ENCODE measurements around the gene RBBP7. TPM values are rescaled to one million over a fixed set of nuclear protein-coding genes. Genes with fewer than 3 reads are reported as not detected.

RBBP7 gene
- total and polyA plus RNA-seq, 10 of the 15 experiments (the other 5 are each of a cell fraction or from before 2014, with no cell fraction given), result 95.3 to 277 (median 194) TPM

DNA sequence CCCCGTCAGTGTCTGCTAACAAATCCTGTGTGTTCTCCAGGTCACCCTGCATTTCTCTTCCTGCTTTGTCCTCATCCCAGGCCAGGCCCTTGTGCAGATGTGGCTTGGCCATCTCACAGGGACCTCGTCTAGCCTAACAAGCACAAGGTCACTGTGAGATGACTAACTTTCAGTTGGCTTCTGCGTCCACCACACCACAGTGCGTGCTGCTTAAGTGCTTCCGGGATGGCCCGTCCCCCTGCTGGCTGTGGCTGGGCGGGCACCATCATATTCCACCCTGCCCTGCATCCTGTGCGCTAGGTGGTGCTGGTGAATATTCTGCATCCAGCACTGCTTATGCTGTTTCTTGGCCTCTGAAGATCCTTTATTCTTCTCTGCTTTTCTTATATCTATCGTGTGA, 33.8 kb downstream of the RBBP7 start:
- no peaks in the 10 kb centered on the region for H3K79me2 ChIP-seq (ENCODE audit: control insufficient read depth, insufficient read depth, low read length)
- TF ChIP-seq POLR2A (IDR thresholded peaks at IDR 0.05; ENCODE audit: low read depth, low read length), result peak; percentile 39; the same call in 1 of the 2 replicates
- TF ChIP-seq, protein P1, sequence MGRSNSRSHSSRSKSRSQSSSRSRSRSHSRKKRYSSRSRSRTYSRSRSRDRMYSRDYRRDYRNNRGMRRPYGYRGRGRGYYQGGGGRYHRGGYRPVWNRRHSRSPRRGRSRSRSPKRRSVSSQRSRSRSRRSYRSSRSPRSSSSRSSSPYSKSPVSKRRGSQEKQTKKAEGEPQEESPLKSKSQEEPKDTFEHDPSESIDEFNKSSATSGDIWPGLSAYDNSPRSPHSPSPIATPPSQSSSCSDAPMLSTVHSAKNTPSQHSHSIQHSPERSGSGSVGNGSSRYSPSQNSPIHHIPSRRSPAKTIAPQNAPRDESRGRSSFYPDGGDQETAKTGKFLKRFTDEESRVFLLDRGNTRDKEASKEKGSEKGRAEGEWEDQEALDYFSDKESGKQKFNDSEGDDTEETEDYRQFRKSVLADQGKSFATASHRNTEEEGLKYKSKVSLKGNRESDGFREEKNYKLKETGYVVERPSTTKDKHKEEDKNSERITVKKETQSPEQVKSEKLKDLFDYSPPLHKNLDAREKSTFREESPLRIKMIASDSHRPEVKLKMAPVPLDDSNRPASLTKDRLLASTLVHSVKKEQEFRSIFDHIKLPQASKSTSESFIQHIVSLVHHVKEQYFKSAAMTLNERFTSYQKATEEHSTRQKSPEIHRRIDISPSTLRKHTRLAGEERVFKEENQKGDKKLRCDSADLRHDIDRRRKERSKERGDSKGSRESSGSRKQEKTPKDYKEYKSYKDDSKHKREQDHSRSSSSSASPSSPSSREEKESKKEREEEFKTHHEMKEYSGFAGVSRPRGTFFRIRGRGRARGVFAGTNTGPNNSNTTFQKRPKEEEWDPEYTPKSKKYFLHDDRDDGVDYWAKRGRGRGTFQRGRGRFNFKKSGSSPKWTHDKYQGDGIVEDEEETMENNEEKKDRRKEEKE (IDR thresholded peaks at IDR 0.05), result no peak
- TF ChIP-seq, protein P2, sequence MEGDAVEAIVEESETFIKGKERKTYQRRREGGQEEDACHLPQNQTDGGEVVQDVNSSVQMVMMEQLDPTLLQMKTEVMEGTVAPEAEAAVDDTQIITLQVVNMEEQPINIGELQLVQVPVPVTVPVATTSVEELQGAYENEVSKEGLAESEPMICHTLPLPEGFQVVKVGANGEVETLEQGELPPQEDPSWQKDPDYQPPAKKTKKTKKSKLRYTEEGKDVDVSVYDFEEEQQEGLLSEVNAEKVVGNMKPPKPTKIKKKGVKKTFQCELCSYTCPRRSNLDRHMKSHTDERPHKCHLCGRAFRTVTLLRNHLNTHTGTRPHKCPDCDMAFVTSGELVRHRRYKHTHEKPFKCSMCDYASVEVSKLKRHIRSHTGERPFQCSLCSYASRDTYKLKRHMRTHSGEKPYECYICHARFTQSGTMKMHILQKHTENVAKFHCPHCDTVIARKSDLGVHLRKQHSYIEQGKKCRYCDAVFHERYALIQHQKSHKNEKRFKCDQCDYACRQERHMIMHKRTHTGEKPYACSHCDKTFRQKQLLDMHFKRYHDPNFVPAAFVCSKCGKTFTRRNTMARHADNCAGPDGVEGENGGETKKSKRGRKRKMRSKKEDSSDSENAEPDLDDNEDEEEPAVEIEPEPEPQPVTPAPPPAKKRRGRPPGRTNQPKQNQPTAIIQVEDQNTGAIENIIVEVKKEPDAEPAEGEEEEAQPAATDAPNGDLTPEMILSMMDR (IDR thresholded peaks at IDR 0.05 in 2 of 3, conservative IDR thresholded peaks at IDR 0.05 in 1 of 3; ENCODE audit: control insufficient read depth in 2 of 3, extremely low read depth in 1 of 3, insufficient read depth in 1 of 3, low read depth in 3 of 3, low read length in 3 of 3), result peak in 1 of 3 experiments; percentile 24; a peak in 2 of 6 replicates
- FAIRE-seq (no peak), DNase-seq (ENCODE audit: low read depth, low spot score) (no peak), ATAC-seq (peak; percentile 55)
- in situ Hi-C loops (cut with MboI) (no loop called here), intact Hi-C loops (cut with micrococcal nuclease; ENCODE audit: unreplicated experiment) (no loop called here)
- H3K27me3 ChIP-seq (replicated peaks in 1 of 2; ENCODE audit: control insufficient read depth in 2 of 2, insufficient read depth in 2 of 2, low read length in 1 of 2), result no peaks in the 10 kb centered on the region
- ChIA-PET POLR2A (no interaction called here), SMC1A (ENCODE audit: uncharacterized antibody, unreplicated experiment) (interaction anchor here (1.1 kb wide), 1 partner anchor 10 kb away, joined by 4 read pairs; no protein-coding TSS in a partner anchor), CTCF (no interaction called here), RAD21 (ENCODE audit: unreplicated experiment) (no interaction called here)
- no peak overlapping the region for H2AFZ ChIP-seq (ENCODE audit: control insufficient read depth, low read depth, low read length)
- H3K9me3 ChIP-seq (replicated peaks; ENCODE audit: control insufficient read depth, insufficient read depth, low read length), result no peaks in the 10 kb centered on the region
- H3K4me2 ChIP-seq (ENCODE audit: control insufficient read depth, insufficient read depth), result no peak overlapping the region
- H4K20me1 ChIP-seq (ENCODE audit: control insufficient read depth, insufficient read depth), result no peaks in the 10 kb centered on the region
- no peak overlapping the region for H3K9ac ChIP-seq (ENCODE audit: control insufficient read depth, insufficient read depth, low read length)
- no peak overlapping the region for H3K27ac ChIP-seq (ENCODE audit: control insufficient read depth, insufficient read depth)
- 89% methylated on average over 9 of the region's 9 CpGs for WGBS (ENCODE audit: insufficient coverage, insufficient replicate concordance, low lambda C conversion rate, missing lambda C conversion rate)
- no peak overlapping the region for H3K4me3 ChIP-seq
- BruUV-seq (replicated peaks), result no TSS peak
- no peaks in the 10 kb centered on the region for H3K4me1 ChIP-seq (ENCODE audit: control insufficient read depth, insufficient read depth, low read length)
- H3K36me3 ChIP-seq (ENCODE audit: control insufficient read depth in 2 of 2, insufficient read depth in 2 of 2, low read length in 1 of 2), result peaks cover 15 to 24% of the 10 kb centered on the region in 2 experiments

All from GM12878 (cell line).